Stimulated activated CD8-positive, alpha-beta memory T cell treated with anti-CD3 and anti-CD28 coated beads, Interleukin-4, amount 100 ng/mL, for 48 hours (primary cell): ENCODE measurements around the gene C22orf23.
"Not testable (repeated sequence)": the region's sequence is repeated elsewhere in the genome, so short reads cannot be mapped to it uniquely, and the experiment has no call there.

Experiments used
- DNase-seq: peaks from one replicate; pipeline ENCODE4 v3.0.0-alpha.2; 2020

Gene C22orf23

GRCh38 chr22:37982151-37982785, 28.9 kb upstream of the C22orf23 start:
- DNase-seq = no peak

GRCh38 chr22:37981282-37982011, 28.0 kb upstream of the C22orf23 start:
- no peak for DNase-seq

GRCh38 chr22:37979782-37980181, 26.4 kb upstream of the C22orf23 start:
- no peak for DNase-seq

GRCh38 chr22:37976547-37976946, 23.1 kb upstream of the C22orf23 start:
- DNase-seq = no peak

GRCh38 chr22:37976022-37976421, 22.6 kb upstream of the C22orf23 start:
- DNase-seq = not testable (repeated sequence)

- no peak for DNase-seq
Measured at GRCh38 chr22:37975153-37975552, 21.8 kb upstream of the C22orf23 start.

- DNase-seq = no peak
Measured at GRCh38 chr22:37973271-37974170, 20.1 kb upstream of the C22orf23 start.

- no peak for DNase-seq
Measured at GRCh38 chr22:37972527-37972926, 19.1 kb upstream of the C22orf23 start.

GRCh38 chr22:37971475-37972434, 18.4 kb upstream of the C22orf23 start:
- no peak for DNase-seq

GRCh38 chr22:37970864-37971263, 17.5 kb upstream of the C22orf23 start:
- no peak for DNase-seq

GRCh38 chr22:37968452-37969251, 15.3 kb upstream of the C22orf23 start:
- DNase-seq = no peak

- no peak for DNase-seq
Measured at GRCh38 chr22:37967637-37968451, 14.4 kb upstream of the C22orf23 start.

GRCh38 chr22:37967147-37967546, 13.7 kb upstream of the C22orf23 start:
- DNase-seq = no peak

- DNase-seq = no peak
Measured at GRCh38 chr22:37965940-37966664, 12.7 kb upstream of the C22orf23 start.

GRCh38 chr22:37961062-37961461, 7.7 kb upstream of the C22orf23 start:
- DNase-seq = no peak

- DNase-seq = no peak
Measured at GRCh38 chr22:37959231-37959825, 5.9 kb upstream of the C22orf23 start.

- DNase-seq = no peak
Measured at GRCh38 chr22:37957232-37957631, 3.8 kb upstream of the C22orf23 start.

GRCh38 chr22:37955825-37956397, 2.5 kb upstream of the C22orf23 start:
- not testable (repeated sequence) for DNase-seq

- no peak for DNase-seq
Measured at GRCh38 chr22:37954686-37955085, 1.3 kb upstream of the C22orf23 start.
